Astrocyte (in vitro differentiated cells and primary cell): Measurements from ENCODE around the gene DTD2. TPM values are rescaled to one million over a fixed set of nuclear protein-coding genes. Genes with fewer than 3 reads are reported as not detected.
A peak's percentile ranks its signal among the peaks of the same experiment; 100 is the strongest.

Experiments used
- DNase-seq: peaks from one replicate; pipeline ENCODE4 v3.0.0-alpha.2; 2010; ENCODE audit warnings: low read depth
- FAIRE-seq: peaks from 2 replicates; lab custom pipeline; 2011; peaks lifted over from hg19 to GRCh38; lab: Jason Lieb, UNC
- H2AFZ ChIP-seq: 2 replicates; pipeline ENCODE4 v1.6.0; 2012; ENCODE audit warnings: low read depth, low read length, inconsistent platforms
- H3K27ac ChIP-seq: 2 replicates; pipeline ENCODE4 v1.5.1; 2011; ENCODE audit warnings: low read depth, low read length, inconsistent platforms
- H3K27me3 ChIP-seq: 2 replicates; pipeline ENCODE4 v1.6.0; 2011; ENCODE audit warnings: low read length, inconsistent platforms; ENCODE audit not compliant: insufficient read depth
- H3K36me3 ChIP-seq: 2 replicates; pipeline ENCODE4 v1.5.1; 2011; ENCODE audit warnings: low read length, inconsistent platforms; ENCODE audit not compliant: insufficient read depth
- H3K4me1 ChIP-seq: 2 replicates; pipeline ENCODE4 v1.5.1; 2011; ENCODE audit warnings: low read length, inconsistent platforms; ENCODE audit not compliant: insufficient read depth
- H3K4me2 ChIP-seq: 2 replicates; pipeline ENCODE4 v1.6.0; 2012; ENCODE audit warnings: low read length, inconsistent platforms
- H3K4me3 ChIP-seq: 2 replicates; pipeline ENCODE4 v1.5.1; 2011; ENCODE audit warnings: low read depth, mild to moderate bottlenecking, low read length, inconsistent platforms; ENCODE audit not compliant: insufficient read depth
- H3K79me2 ChIP-seq: 2 replicates; pipeline ENCODE4 v1.6.0; 2012; ENCODE audit warnings: mild to moderate bottlenecking, low read length, inconsistent platforms; ENCODE audit not compliant: insufficient read depth
- H3K9ac ChIP-seq: 2 replicates; pipeline ENCODE4 v1.6.0; 2012; ENCODE audit warnings: mild to moderate bottlenecking, low read length, inconsistent platforms
- H3K9me3 ChIP-seq: 2 replicates; pipeline ENCODE4 v1.5.1; 2012; ENCODE audit warnings: low read depth, mild to moderate bottlenecking, low read length, inconsistent platforms; ENCODE audit not compliant: insufficient read depth
- H4K20me1 ChIP-seq: 2 replicates; pipeline ENCODE4 v1.6.0; 2012; ENCODE audit warnings: low read length, inconsistent platforms; ENCODE audit not compliant: insufficient read depth
- H3K27ac Mint-ChIP-seq: one replicate; pipeline ENCODE4 v1.8.0; 2021; ENCODE audit warnings: mild to moderate bottlenecking, mixed read lengths; ENCODE audit not compliant: unreplicated experiment
- H3K27me3 Mint-ChIP-seq: one replicate; pipeline ENCODE4 v1.8.0; 2021; ENCODE audit warnings: low read depth, mixed read lengths; ENCODE audit not compliant: unreplicated experiment
- H3K36me3 Mint-ChIP-seq: one replicate; pipeline ENCODE4 v1.8.0; 2021; ENCODE audit warnings: low read depth, mixed read lengths; ENCODE audit not compliant: unreplicated experiment
- H3K4me1 Mint-ChIP-seq: one replicate; pipeline ENCODE4 v1.8.0; 2021; ENCODE audit warnings: low read depth, mixed read lengths; ENCODE audit not compliant: unreplicated experiment
- H3K4me3 Mint-ChIP-seq: one replicate; pipeline ENCODE4 v1.8.0; 2021; ENCODE audit warnings: mild to moderate bottlenecking, moderate library complexity, mixed read lengths; ENCODE audit not compliant: unreplicated experiment
- H3K9me3 Mint-ChIP-seq: one replicate; pipeline ENCODE4 v1.8.0; 2021; ENCODE audit warnings: mild to moderate bottlenecking, mixed read lengths; ENCODE audit not compliant: unreplicated experiment
- CTCF ChIP-seq: IDR thresholded peaks from 2 replicates; pipeline ENCODE4 v1.5.1; 2011; ENCODE audit warnings: low read depth, mild to moderate bottlenecking, inconsistent platforms, low read length, moderate library complexity; ENCODE audit not compliant: insufficient read depth
- EZH2 ChIP-seq: IDR thresholded peaks from 2 replicates; pipeline ENCODE4 v1.6.1; 2012; ENCODE audit warnings: mild to moderate bottlenecking, low read length, inconsistent platforms; ENCODE audit not compliant: insufficient read depth
- total RNA-seq: library from RNA; stranded (reverse); gene quantifications from 2 replicates; pipeline ENCODE4 v1.2.1, GENCODE V29; 2021

The DTD2 gene
- total RNA-seq, 1 donor from 2014 or later, result 22.6 TPM

DNA sequence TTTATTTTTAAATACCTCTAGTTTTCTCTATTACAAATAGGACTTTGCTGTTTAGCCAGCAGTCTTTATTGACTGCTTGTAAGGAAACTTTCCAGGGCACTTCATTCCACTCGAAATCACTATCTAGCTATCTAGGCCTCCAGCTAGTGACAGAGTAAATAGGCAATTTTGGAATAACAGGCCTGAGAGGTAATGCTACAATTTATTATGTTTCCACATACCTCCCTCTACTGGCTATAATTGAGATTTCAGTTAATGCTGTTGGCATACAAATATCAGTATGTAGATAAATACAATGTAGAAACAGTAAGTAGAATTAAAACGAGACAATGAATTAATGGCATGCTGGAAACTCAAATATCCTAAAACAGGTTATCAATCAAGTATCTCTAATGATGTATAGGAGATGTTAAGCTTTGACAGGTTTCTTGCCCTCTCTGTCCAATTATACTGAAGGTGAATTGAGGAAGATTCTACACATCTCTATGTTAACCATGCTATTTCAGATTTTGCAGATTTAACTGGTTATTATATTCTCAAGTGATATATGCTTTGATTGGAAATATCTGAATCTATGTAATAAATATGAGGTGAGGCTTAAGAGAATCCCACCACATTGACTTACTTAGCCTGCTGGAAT, 7.2 kb downstream of the DTD2 start:
- Histone ChIP-seq H4K20me1 (no peaks in the 10 kb centered on the region), H3K9ac (no peak overlapping the region), H3K9me3 (no peaks in the 10 kb centered on the region), H3K79me2 (peaks cover 14% of the 10 kb centered on the region), H3K27me3 (no peaks in the 10 kb centered on the region), H3K36me3 (peaks cover 13% of the 10 kb centered on the region), H3K4me3 (no peak overlapping the region), H3K4me2 (no peak overlapping the region), H2AFZ (no peak overlapping the region), H3K27ac (no peak overlapping the region), H3K4me1 (no peaks in the 10 kb centered on the region)
- Mint-ChIP-seq H3K4me3 (no peak overlapping the region), H3K27ac (no peak overlapping the region), H3K36me3 (peaks cover 15% of the 10 kb centered on the region), H3K4me1 (no peaks in the 10 kb centered on the region), H3K9me3 (no peaks in the 10 kb centered on the region), H3K27me3 (no peaks in the 10 kb centered on the region)
- TF ChIP-seq CTCF (peak; percentile 62), EZH2 (no peak)
- peak; percentile 19 for DNase-seq
- peak; percentile 60 for FAIRE-seq

DNA sequence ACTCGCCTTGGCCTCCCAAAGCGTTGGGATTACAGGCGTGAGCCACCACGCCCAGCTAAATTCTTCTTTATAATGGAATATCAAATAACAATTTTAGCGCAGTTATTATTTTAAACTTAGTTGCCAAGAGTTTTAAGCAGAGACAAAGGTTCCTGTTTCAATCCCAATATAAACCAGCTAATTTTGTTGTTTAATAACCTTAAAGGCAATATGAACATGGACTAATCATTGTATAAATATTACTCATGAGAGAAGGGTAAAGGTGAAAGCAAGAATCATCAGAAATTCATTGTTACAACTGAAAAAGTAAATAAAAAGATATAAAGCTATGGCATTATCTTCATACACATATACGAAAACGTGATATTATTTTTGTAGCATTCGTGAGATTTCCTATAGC, 8.2 kb downstream of the DTD2 start:
- H3K9me3 Mint-ChIP-seq, result no peaks in the 10 kb centered on the region
- no peak for TF ChIP-seq EZH2
- no peak for TF ChIP-seq CTCF

DNA sequence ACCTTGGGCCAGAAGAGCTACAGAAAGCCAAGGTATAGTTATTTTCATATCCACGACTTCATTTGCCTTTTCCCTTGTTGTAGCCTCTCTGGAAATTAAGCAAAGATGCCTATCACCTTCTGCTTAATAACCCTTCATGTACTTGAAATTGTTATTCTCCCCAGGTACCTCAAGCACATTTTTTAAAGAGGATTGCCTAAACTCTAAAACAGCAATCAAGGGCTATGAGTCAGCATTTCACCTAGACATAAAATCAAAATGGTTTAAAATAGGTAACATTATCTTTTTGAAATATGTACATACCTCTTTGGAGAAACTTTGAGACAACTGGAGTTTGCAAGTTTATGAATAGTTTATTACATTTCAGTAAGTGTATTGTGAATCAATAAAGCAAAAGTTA, 11.6 kb downstream of the DTD2 start:
- Histone ChIP-seq H3K27ac (no peak overlapping the region), H2AFZ (no peak overlapping the region), H3K4me3 (no peak overlapping the region), H3K4me2 (no peak overlapping the region), H3K4me1 (no peaks in the 10 kb centered on the region), H3K27me3 (no peaks in the 10 kb centered on the region), H4K20me1 (no peaks in the 10 kb centered on the region), H3K9me3 (no peaks in the 10 kb centered on the region), H3K79me2 (no peaks in the 10 kb centered on the region), H3K36me3 (peaks cover 3% of the 10 kb centered on the region), H3K9ac (no peak overlapping the region)
- peaks cover 12% of the 10 kb centered on the region for H3K36me3 Mint-ChIP-seq
- no peak for FAIRE-seq
- H3K9me3 Mint-ChIP-seq, result no peaks in the 10 kb centered on the region
- no peak overlapping the region for H3K4me3 Mint-ChIP-seq
- TF ChIP-seq EZH2 (no peak), CTCF (no peak)
- no peaks in the 10 kb centered on the region for H3K27me3 Mint-ChIP-seq
- no peak for DNase-seq
- no peak overlapping the region for H3K27ac Mint-ChIP-seq
- peaks cover 6% of the 10 kb centered on the region for H3K4me1 Mint-ChIP-seq

More for the DNA sequence above, 8.2 kb downstream of the DTD2 start:
- no peak for FAIRE-seq
- DNase-seq, result no peak
- H3K79me2 ChIP-seq, result peaks cover 4% of the 10 kb centered on the region
- H3K4me3 ChIP-seq, result no peak overlapping the region
- no peak overlapping the region for H3K4me3 Mint-ChIP-seq
- H3K27ac ChIP-seq, result no peak overlapping the region
- no peaks in the 10 kb centered on the region for H3K4me1 Mint-ChIP-seq
- no peaks in the 10 kb centered on the region for H3K27me3 ChIP-seq
- no peak overlapping the region for H3K9ac ChIP-seq
- no peaks in the 10 kb centered on the region for H3K27me3 Mint-ChIP-seq
- no peaks in the 10 kb centered on the region for H3K9me3 ChIP-seq
- H3K36me3 Mint-ChIP-seq, result peaks cover 16% of the 10 kb centered on the region
- H2AFZ ChIP-seq, result no peak overlapping the region
- H3K4me1 ChIP-seq, result no peaks in the 10 kb centered on the region
- H3K27ac Mint-ChIP-seq, result no peak overlapping the region
- no peaks in the 10 kb centered on the region for H4K20me1 ChIP-seq
- H3K4me2 ChIP-seq, result no peak overlapping the region
- H3K36me3 ChIP-seq, result peaks cover 13% of the 10 kb centered on the region
